Measurements from ENCODE around the gene VPS26A. TPM values are rescaled to one million over a fixed set of nuclear protein-coding genes. Genes with fewer than 3 reads are reported as not detected.

Gene VPS26A
- total RNA-seq, 1 donor from 2014 or later = 61.6 TPM

- H3K9me3 Mint-ChIP-seq (ENCODE audit: unreplicated experiment) = no peaks in the 10 kb centered on the region
- no peaks in the 10 kb centered on the region for H3K36me3 Mint-ChIP-seq (ENCODE audit: low read depth, unreplicated experiment)
- H3K79me2 ChIP-seq (ENCODE audit: insufficient read depth, low read length) = peaks cover 34% of the 10 kb centered on the region
- peak overlapping the region; percentile 74 for H3K4me2 ChIP-seq (ENCODE audit: low read length)
- H2AFZ ChIP-seq (ENCODE audit: low read depth, low read length) = no peak overlapping the region
- no peaks in the 10 kb centered on the region for H3K4me1 Mint-ChIP-seq (ENCODE audit: low read depth, unreplicated experiment)
- TF ChIP-seq EZH2 (IDR thresholded peaks at IDR 0.05; ENCODE audit: insufficient read depth, low read length) = no peak
- TF ChIP-seq CTCF (IDR thresholded peaks at IDR 0.05; ENCODE audit: insufficient read depth, low read depth, low read length) = no peak
- H3K4me3 ChIP-seq (ENCODE audit: insufficient read depth, low read depth, low read length) = peak overlapping the region; percentile 69
- H3K27ac Mint-ChIP-seq (ENCODE audit: unreplicated experiment) = no peak overlapping the region
- H3K4me1 ChIP-seq (ENCODE audit: insufficient read depth, low read length) = peaks cover 7% of the 10 kb centered on the region
- FAIRE-seq (peak; percentile 39), DNase-seq (ENCODE audit: low read depth) (peak; percentile 57)
- peak overlapping the region; percentile 76 for H3K9ac ChIP-seq (ENCODE audit: low read length)
- H3K27me3 ChIP-seq (ENCODE audit: insufficient read depth, low read length) = no peaks in the 10 kb centered on the region
- H4K20me1 ChIP-seq (ENCODE audit: insufficient read depth, low read length) = no peaks in the 10 kb centered on the region
- no peaks in the 10 kb centered on the region for H3K36me3 ChIP-seq (ENCODE audit: insufficient read depth, low read length)
- no peak overlapping the region for H3K4me3 Mint-ChIP-seq (ENCODE audit: unreplicated experiment)
- peak overlapping the region; percentile 73 for H3K27ac ChIP-seq (ENCODE audit: low read depth, low read length)
- peaks cover 3% of the 10 kb centered on the region for H3K27me3 Mint-ChIP-seq (ENCODE audit: low read depth, unreplicated experiment)
- no peaks in the 10 kb centered on the region for H3K9me3 ChIP-seq (ENCODE audit: insufficient read depth, low read depth, low read length)
These were observed 35.0 kb upstream of the VPS26A start for GRCh38 chr10:69088801-69089501.

DNA sequence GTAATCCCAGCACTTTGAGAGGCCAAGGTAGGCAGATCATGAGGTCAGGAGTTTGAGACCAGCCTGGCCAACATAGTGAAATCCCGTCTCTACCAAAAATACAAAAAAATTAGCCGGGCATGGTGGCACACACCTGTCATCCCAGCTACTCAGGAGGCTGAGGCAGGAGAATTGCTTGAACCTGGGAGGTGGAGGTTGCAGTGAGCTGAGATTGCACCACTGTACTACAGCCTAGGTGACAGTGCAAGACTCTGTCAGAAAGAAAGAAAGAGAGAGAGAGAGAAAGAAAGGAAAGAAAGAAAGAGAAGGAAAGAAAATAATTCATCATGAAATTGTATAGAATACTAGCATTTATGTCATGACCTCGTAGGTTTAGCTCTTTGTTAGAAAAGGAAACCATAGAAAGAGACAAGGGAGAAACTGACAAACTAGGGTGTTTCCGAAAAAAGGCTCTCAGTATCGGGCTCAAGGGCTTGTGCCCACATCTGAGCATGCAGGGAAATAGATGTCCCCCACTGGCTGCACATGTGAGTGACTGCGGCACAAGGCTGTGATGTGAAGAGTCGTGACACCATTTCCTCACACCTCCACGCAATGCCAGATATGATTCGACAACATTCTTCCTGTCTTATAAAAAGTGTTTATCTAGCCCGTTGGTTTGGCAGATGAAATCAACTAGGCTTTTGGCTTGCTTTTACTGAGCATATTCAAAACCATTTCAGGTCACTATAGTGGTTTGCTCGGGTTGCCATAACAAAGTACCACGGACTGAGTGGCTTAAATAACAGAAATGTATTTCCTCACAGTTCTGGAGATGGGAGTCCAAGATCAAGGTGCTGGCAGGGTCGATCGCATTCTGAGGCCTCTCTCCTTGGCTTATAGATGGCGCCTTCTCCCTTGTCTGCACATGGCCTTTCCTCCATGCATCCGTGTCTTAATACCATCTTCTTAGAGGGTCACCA is 34.1 kb upstream of the VPS26A start:
- no peak overlapping the region for H2AFZ ChIP-seq (ENCODE audit: low read depth, low read length)
- no peaks in the 10 kb centered on the region for H4K20me1 ChIP-seq (ENCODE audit: insufficient read depth, low read length)
- H3K4me2 ChIP-seq (ENCODE audit: low read length) = peak overlapping the region; percentile 64
- no peaks in the 10 kb centered on the region for H3K4me1 Mint-ChIP-seq (ENCODE audit: low read depth, unreplicated experiment)
- H3K27me3 ChIP-seq (ENCODE audit: insufficient read depth, low read length) = no peaks in the 10 kb centered on the region
- no peaks in the 10 kb centered on the region for H3K9me3 Mint-ChIP-seq (ENCODE audit: unreplicated experiment)
- H3K4me3 ChIP-seq (ENCODE audit: insufficient read depth, low read depth, low read length) = no peak overlapping the region
- peak overlapping the region; percentile 25 for H3K27ac ChIP-seq (ENCODE audit: low read depth, low read length)
- no peaks in the 10 kb centered on the region for H3K36me3 Mint-ChIP-seq (ENCODE audit: low read depth, unreplicated experiment)
- no peak overlapping the region for H3K4me3 Mint-ChIP-seq (ENCODE audit: unreplicated experiment)
- peak; percentile 58 for DNase-seq (ENCODE audit: low read depth)
- TF ChIP-seq EZH2 (IDR thresholded peaks at IDR 0.05; ENCODE audit: insufficient read depth, low read length) = no peak
- no peak for TF ChIP-seq CTCF (IDR thresholded peaks at IDR 0.05; ENCODE audit: insufficient read depth, low read depth, low read length)
- H3K9ac ChIP-seq (ENCODE audit: low read length) = no peak overlapping the region
- peaks cover 3% of the 10 kb centered on the region for H3K27me3 Mint-ChIP-seq (ENCODE audit: low read depth, unreplicated experiment)
- peaks cover 7% of the 10 kb centered on the region for H3K4me1 ChIP-seq (ENCODE audit: insufficient read depth, low read length)
- FAIRE-seq = no peak
- H3K79me2 ChIP-seq (ENCODE audit: insufficient read depth, low read length) = peaks cover 36% of the 10 kb centered on the region
- H3K27ac Mint-ChIP-seq (ENCODE audit: unreplicated experiment) = no peak overlapping the region
- H3K9me3 ChIP-seq (ENCODE audit: insufficient read depth, low read depth, low read length) = no peaks in the 10 kb centered on the region
- H3K36me3 ChIP-seq (ENCODE audit: insufficient read depth, low read length) = no peaks in the 10 kb centered on the region
